Right lobe of liver (tissue), 4 donors: ENCODE data around the gene PYGM.

ENCODE experiments used
- CTCF ChIP-seq, 4 donors: fragments of 200-600 bp in 3 of 4; fragments of 450-650 bp in 1 of 4; IDR thresholded peaks; one replicate each; pipeline versions ENCODE4 v1.5.1 to v1.8.0; 2016 to 2022; ENCODE audit warnings: antibody characterized with exemption in 4 of 4, mild to moderate bottlenecking in 2 of 4
- POLR2A ChIP-seq: fragments of 450-650 bp; IDR thresholded peaks from one replicate; pipeline ENCODE4 v1.6.1; 2017; ENCODE audit warnings: antibody characterized with exemption, mild to moderate bottlenecking
- donor health status: DM: no; HTN: no; CAD: no.
- donor health status: DM: no; HTN: no; CAD: no.
- donor health status: DM: no; HTN: yes; CAD: no.

GRCh38 chr11:64731601-64732000 lies 28.2 kb downstream of the PYGM start:
- TF ChIP-seq CTCF (IDR thresholded peaks at IDR 0.05) (no peak), POLR2A (no peak)
